Neural crest cell (in vitro differentiated cells): ENCODE data around the gene CDADC1. TPM values are rescaled to one million over a fixed set of nuclear protein-coding genes. Genes with fewer than 3 reads are reported as not detected.

ENCODE experiments used
- DNase-seq: peaks from one replicate; pipeline ENCODE4 v3.0.0; 2021; ENCODE audit warnings: low read depth, mixed read lengths, low spot score
- H3K27ac Mint-ChIP-seq: one replicate; pipeline ENCODE4 v1.8.0; 2021; ENCODE audit warnings: mild to moderate bottlenecking, mixed read lengths; ENCODE audit not compliant: unreplicated experiment
- H3K27me3 Mint-ChIP-seq: 2 replicates; pipeline ENCODE4 v1.8.0; 2021; ENCODE audit warnings: low read depth, mild to moderate bottlenecking, mixed read lengths
- H3K36me3 Mint-ChIP-seq: 2 replicates; pipeline ENCODE4 v1.8.0; 2021; ENCODE audit warnings: low read depth, mild to moderate bottlenecking, mixed read lengths
- H3K4me1 Mint-ChIP-seq: 2 replicates; pipeline ENCODE4 v1.8.0; 2021; ENCODE audit warnings: mixed read lengths
- H3K4me3 Mint-ChIP-seq: one replicate; pipeline ENCODE4 v1.8.0; 2021; ENCODE audit warnings: mild to moderate bottlenecking, mixed read lengths
- H3K9me3 Mint-ChIP-seq: 2 replicates; pipeline ENCODE4 v1.8.0; 2021; ENCODE audit warnings: mixed read lengths
- CTCF ChIP-seq: fragments of 200-600 bp; sonication (generic); conservative IDR thresholded peaks from 2 replicates; pipeline ENCODE4 v1.5.0; 2021; ENCODE audit warnings: antibody characterized with exemption, mild to moderate bottlenecking
- total RNA-seq: library from RNA; stranded (reverse); gene quantifications from 2 replicates; pipeline ENCODE4 v1.2.1, GENCODE V29; 2021

Gene CDADC1
- total RNA-seq, 1 donor from 2014 or later = 13.9 TPM

GRCh38 chr13:49259586-49259985 is 11.9 kb downstream of the CDADC1 start:
- Mint-ChIP-seq H3K27ac (no peak overlapping the region), H3K9me3 (no peaks in the 10 kb centered on the region), H3K4me3 (no peak overlapping the region), H3K27me3 (no peaks in the 10 kb centered on the region), H3K4me1 (no peaks in the 10 kb centered on the region), H3K36me3 (peaks cover 12% of the 10 kb centered on the region)
- DNase-seq = no peak
- TF ChIP-seq CTCF = no peak

DNA sequence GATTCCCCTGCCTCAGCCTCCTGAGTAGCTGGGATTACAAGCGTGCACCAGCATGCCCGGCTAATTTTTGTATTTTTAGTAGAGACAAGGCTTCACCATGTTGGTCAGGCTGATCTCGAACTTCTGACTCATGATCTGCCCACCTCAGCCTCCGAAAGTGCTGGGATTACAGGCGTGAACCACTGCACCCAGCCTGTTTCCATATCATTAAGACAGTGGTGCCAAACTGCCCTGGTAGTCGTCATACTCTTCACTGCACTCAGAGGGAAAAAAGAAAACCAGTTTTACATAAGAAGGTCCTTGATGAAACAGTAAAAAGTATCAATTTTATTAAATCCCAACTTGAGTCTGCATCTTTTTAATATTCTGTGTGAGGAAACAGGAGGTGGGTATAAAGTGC is 14.9 kb downstream of the CDADC1 start:
- H3K27ac Mint-ChIP-seq = no peak overlapping the region
- no peak for DNase-seq
- no peak overlapping the region for H3K4me3 Mint-ChIP-seq
- H3K36me3 Mint-ChIP-seq = peaks cover 11% of the 10 kb centered on the region
- no peaks in the 10 kb centered on the region for H3K4me1 Mint-ChIP-seq
- no peak for TF ChIP-seq CTCF
- no peaks in the 10 kb centered on the region for H3K27me3 Mint-ChIP-seq
- no peaks in the 10 kb centered on the region for H3K9me3 Mint-ChIP-seq

DNA sequence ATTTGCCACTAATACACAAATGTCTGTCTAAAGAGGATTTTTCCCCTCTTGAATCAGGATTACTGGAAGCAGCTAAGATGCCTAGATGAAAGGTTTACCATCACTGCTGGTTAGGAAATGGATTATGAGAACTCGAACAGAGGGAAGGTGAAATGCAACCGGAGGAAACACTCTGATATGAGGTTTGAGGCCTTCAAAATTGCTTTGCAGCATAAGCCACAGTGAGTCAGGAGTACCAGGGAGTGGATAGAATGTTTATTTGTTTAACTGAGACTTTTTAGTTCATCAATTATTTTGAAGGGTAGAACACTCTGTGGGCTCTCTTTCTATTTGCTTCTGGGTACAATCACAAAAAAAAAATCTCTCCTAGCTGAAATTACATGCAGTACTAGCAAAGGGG is 18.1 kb downstream of the CDADC1 start:
- Mint-ChIP-seq H3K36me3 (peaks cover 8% of the 10 kb centered on the region), H3K9me3 (no peaks in the 10 kb centered on the region), H3K4me1 (no peaks in the 10 kb centered on the region), H3K4me3 (no peak overlapping the region), H3K27me3 (no peaks in the 10 kb centered on the region), H3K27ac (no peak overlapping the region)
- no peak for TF ChIP-seq CTCF
- no peak for DNase-seq

GRCh38 chr13:49271264-49271663 is 23.5 kb downstream of the CDADC1 start:
- H3K27ac Mint-ChIP-seq = no peak overlapping the region
- no peak overlapping the region for H3K4me3 Mint-ChIP-seq
- TF ChIP-seq CTCF = no peak
- no peaks in the 10 kb centered on the region for H3K9me3 Mint-ChIP-seq
- no peaks in the 10 kb centered on the region for H3K4me1 Mint-ChIP-seq
- H3K27me3 Mint-ChIP-seq = no peaks in the 10 kb centered on the region
- DNase-seq = no peak
- peaks cover 3% of the 10 kb centered on the region for H3K36me3 Mint-ChIP-seq

DNA sequence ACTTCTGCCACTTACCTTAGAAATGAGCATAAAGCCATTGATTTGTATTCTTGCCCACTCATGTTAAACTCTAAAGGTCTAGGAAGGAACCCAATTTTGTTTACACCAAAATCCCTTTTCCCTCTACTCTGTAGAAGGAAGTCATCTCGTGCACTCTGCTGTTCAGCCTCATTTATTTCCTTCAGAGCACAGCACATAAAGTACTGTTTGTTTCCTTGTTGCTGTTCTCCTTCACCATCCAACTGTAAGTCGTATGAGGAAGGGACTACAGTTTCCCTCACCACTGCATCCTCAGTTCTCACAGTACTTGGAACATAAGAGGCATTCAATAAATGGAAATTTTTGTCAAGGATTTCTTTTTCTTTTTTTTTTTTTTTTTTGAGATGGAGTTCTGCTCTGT is 24.6 kb downstream of the CDADC1 start:
- Mint-ChIP-seq H3K9me3 (no peaks in the 10 kb centered on the region), H3K4me3 (no peak overlapping the region), H3K27me3 (no peaks in the 10 kb centered on the region), H3K4me1 (no peaks in the 10 kb centered on the region), H3K36me3 (peaks cover 3% of the 10 kb centered on the region), H3K27ac (no peak overlapping the region)
- TF ChIP-seq CTCF = no peak
- no peak for DNase-seq

GRCh38 chr13:49278211-49278610 is 30.5 kb downstream of the CDADC1 start:
- TF ChIP-seq CTCF = no peak
- H3K9me3 Mint-ChIP-seq = no peaks in the 10 kb centered on the region
- DNase-seq = no peak
- H3K27me3 Mint-ChIP-seq = no peaks in the 10 kb centered on the region
- no peaks in the 10 kb centered on the region for H3K4me1 Mint-ChIP-seq
- H3K36me3 Mint-ChIP-seq = no peaks in the 10 kb centered on the region
- no peak overlapping the region for H3K4me3 Mint-ChIP-seq
- no peak overlapping the region for H3K27ac Mint-ChIP-seq
